Measurements from ENCODE around the gene MYL2.
"Not testable (repeated sequence)": the region's sequence is repeated elsewhere in the genome, so short reads cannot be mapped to it uniquely, and the experiment has no call there.

MYL2 gene

GRCh38 chr12:110920324-110920910 is at the start of gene MYL2:
MYL2 (minus strand) TSS chr12:110920579; CDS start chr12:110920529, 50 bp downstream.
- no peak for DNase-seq

- no peak for DNase-seq
These were observed 45.8 kb upstream of the MYL2 start for GRCh38 chr12:110966081-110966760.

- DNase-seq, result no peak
These were observed 45.2 kb upstream of the MYL2 start for GRCh38 chr12:110965574-110965973.

DNA sequence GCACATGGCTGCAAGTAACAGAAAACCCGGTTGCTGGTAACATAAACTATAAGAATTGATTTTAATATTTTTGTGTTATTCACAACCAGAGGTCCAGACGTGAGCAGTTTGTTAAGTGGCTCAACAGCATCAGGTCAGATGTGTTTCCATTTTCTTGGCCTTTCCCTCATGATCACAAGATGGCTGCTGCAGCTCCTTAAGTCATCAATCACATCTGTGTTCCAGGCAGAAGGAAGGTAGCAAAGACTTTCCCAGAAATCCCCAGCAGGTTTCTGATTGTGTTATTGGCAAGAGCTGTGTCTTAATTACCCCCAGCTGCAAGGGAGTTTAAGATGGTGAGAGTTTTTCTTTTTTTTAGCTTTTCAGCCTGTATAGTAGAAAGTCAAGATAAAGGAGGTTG is 40.4 kb upstream of the MYL2 start:
- no peak for DNase-seq

DNA sequence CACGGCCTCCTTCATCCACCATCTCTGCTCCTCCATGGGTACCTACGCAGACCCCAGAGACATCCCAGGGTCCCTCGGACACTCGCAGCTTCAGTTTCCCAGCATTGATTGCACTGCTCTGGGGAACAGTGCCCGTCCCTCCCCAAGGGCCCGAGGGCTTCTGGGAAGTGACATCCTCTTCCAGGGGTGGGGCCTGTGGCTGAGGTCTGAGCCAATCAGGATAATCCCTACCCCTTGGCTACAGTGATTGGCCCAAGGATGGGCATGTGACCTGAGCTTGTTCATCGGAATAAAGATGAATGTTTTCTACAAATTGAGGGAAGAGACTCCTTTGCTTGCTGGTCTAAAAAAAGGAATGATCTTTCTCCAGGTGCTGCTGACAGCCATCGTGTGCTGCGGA is 37.3 kb upstream of the MYL2 start:
- peak; percentile 50 for DNase-seq

DNA sequence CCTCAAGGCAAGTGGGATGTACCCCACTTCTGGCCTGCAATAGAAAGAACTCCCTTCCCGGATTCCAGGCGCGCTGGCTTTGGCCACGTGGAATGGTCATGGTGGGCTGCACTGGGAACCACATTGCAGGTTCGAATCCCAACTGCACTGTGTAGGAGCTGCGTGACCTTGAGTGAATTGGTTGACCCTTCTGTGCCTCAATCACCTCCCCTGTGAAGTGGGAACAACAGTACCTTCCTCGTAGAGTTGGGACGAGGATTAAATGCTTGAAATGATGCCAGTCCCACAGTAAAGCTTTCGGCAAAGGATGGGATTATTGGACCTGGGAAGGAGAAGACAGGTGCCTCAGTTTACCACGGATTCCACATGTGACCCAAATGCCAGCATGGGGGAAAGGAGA is 36.8 kb upstream of the MYL2 start:
- DNase-seq, result no peak

DNA sequence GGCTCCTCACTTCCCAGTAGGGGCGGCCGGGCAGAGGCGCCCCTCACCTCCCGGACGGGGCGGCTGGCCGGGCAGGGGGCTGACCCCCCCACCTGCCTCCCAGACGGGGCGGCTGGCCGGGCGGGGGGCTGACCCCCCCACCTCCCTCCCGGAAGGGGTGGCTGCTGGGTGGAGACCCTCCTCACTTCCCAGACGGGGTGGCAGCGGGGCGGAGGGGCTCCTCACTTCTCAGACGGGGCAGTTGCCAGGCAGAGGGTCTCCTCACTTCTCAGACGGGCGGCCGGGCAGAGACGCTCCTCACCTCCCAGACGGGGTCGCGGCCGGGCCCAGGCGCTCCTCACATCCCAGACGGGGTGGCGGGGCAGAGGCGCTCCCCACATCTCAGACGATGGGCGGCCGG is 30.5 kb upstream of the MYL2 start:
- not testable (repeated sequence) for DNase-seq

DNA sequence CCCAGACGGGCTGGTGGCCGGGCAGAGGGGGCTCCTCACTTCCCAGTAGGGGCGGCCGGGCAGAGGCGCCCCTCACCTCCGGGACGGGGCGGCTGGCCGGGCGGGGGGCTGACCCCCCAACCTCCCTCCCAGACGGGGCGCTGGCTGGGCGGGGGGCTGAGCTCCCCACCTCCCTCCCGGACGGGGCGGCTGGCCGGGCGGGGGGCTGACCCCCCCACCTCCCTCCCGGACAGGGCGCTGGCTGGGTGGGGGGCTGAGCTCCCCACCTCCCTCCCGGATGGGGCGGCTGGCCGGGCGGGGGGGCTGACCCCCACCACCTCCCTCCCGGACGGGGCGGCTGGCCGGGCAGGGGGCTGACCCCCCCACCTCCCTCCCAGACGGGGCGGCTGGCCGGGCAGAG is 30.1 kb upstream of the MYL2 start:
- DNase-seq, result not testable (repeated sequence)

- DNase-seq, result no peak
These were observed 27.7 kb upstream of the MYL2 start for GRCh38 chr12:110948041-110948440.

- no peak for DNase-seq
These were observed 23.0 kb upstream of the MYL2 start for GRCh38 chr12:110943373-110943772.

GRCh38 chr12:110941391-110941790 is 21.0 kb upstream of the MYL2 start:
- no peak for DNase-seq

- no peak for DNase-seq
These were observed 20.6 kb upstream of the MYL2 start for GRCh38 chr12:110940933-110941332.

- no peak for DNase-seq
These were observed 19.9 kb upstream of the MYL2 start for GRCh38 chr12:110940296-110940695.

DNA sequence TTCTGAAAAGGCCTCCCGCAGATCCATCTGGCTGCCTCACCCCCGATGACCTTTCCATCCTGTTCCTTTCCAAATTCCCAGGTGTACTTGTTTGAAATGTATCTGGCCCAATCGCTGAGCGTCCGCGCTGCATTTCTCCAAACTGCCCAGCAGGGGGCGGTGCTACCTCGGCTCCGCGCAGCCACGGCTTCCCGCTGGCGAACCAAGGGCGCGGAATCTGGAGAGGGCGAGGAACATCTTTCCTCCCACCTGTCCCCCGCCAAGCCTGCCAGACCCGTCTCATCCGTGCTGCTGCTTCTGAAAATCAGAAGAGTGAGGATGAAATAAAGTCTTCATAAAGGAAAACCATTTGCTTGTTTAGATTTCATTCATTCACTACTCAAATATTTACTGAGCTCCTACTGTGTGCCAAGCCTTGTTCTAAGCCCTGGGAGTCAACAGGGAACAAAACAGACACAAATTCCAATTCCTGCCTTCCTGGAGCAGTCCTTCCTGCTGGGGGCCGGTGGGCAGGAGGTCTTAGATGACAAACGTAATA is 16.8 kb upstream of the MYL2 start:
- DNase-seq, result no peak

DNA sequence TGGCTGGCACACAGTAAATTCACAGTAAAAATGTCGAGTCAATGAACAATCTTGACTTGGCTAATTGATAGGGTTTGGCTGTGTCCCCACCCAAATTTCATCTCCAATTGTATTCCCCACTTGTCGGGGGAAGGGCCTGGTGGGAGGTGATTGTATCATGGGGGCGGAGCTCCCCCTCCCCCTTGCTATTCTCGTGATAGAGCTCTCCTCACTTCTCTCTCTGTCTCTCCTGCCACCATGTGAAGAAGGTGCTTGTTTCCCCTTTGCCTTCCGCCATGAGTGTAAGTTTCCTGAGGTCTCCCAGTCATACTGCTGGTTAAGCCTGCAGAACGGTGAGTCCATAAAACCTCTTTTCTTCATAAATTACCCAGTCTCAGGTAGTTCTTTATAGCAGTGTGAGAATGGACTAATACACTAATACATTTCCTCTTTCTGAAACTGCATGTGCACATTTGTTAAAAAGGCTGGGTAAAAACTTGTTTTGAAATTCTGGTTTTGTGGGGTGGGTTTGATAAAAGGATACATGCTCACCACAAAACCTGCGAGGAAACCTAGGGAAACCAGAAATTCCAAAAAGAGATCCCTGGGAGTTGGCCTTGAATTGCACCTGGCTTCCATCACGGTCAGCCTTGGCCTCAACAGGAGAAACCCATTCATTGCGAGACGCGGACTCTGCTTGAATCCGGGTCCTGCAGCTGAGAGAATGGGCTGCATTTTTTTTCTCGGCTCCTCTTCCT is 16.2 kb upstream of the MYL2 start:
- no peak for DNase-seq

DNA sequence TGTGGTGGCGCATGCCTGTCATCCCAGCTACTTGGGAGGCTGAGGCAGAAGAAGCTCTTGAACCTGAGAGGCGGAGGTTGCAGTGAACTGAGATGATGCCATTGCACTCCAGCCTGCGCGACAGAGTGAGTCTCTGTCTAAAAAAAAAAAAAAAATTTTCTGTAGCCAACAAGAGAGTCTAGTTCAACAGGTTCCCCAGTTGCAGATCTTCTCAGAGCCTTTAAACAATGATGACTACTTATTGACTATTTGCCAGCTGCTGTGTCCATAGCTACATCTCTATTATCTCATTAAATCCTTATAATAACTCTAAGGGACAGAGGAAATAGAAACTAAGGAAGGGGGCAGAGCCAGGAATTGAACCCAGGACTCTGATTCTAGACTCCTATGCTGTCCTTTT is 15.2 kb upstream of the MYL2 start:
- DNase-seq, result no peak

DNA sequence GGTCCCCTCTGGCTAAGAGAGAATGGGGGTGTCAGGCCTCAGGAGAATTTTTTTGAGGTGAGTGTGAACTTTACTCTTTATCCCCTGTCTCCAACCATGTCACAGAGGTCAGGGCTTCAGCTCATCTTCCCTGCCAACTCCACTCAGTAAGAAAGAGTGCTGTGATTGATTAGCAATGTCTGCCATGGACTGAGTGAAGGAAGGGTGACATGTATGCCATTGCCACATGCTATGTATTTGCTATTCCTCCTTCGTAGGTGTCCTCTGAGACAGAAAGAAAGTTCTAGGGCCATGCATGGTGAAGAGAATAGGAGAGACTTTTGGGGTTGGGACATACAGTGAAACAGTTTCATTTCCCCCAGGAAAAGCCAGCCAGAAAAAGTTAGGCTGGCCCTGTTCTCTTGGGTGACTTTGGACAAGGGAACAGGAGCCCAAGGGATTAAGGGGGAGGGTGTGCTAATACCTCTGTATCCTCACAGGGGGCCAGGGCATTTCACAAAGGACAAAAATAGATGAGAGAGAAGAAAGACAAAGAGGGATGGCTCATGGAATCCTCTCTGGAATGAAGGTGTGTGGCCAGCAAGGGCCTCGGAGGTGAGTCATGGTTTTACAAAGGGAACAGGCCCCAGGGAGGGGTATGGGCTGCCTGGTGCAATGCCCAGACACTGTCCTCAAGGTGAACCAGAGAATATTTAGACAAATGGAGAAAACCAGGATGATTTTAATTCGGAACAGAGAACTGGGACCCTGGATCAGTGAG is 13.9 kb upstream of the MYL2 start:
- no peak for DNase-seq

DNA sequence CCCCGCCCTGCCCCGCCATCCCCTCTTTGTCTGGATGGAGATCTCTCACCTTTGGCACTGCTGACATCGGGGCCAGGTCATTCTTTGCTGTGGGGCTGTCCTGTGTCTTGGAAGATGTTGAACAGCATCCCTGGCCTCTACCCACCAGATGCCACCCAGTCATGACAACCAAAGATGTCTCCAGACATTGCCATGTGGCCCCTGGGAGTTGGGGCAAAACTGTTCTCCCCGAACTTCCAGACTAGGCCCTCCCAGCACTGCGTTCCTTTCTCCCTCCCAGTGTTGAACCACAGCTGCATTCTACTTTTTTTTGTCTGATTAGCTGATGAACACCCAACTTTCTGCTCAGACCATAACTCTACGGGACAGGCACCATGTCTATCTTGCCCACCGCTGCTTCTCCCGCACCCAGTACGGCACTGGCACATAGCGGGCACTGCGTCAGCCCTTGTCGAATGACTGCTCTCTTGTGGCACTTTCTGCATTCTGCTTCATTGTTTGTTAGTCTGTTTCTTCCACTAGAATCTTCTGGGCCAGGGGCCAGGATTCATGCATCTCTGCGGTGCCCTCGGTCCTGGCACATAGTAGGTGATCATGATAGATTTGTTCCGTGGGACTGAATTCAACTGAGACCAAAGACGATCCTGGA is 13.1 kb upstream of the MYL2 start:
- DNase-seq, result no peak

DNA sequence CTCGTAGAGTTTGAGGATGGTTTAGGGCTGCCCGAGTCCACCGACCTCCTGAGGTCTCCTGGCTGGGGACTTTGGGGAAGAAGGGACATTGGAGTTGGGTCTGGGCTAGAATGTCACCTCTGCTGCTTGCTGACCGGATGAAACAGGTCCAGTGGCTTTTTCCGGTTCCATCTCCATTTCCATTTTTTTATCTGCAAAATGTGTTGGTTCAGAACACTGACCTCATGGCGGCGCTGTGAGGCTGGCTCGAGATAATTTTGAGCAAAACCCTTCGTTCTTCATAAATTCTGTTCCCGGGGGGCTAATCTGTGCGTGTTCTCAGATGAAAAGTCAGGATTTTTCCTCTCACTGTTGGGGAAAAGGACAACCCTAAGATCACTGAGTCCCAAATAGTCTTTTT is 11.7 kb upstream of the MYL2 start:
- DNase-seq, result no peak

DNA sequence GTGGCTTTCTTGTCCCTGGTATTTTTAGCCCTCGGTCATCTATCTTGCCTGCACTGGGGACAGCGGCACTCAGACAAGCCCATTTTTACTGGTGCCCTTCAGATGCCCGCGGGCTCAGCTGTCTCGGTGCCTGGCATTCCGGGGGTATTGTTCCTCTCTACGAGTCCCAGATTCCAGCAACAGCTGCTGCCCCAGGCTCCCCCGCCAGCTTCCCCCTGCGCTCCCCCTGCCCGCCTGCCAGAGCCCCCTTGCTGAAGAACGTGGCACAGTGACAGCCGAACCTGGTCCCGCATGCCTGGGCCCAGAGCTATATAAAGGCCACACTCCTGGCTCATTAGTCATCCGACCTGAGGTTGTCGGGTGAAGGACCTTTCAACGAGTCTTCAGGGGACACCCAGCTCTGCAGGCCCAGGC is 10.9 kb upstream of the MYL2 start:
- no peak for DNase-seq

DNA sequence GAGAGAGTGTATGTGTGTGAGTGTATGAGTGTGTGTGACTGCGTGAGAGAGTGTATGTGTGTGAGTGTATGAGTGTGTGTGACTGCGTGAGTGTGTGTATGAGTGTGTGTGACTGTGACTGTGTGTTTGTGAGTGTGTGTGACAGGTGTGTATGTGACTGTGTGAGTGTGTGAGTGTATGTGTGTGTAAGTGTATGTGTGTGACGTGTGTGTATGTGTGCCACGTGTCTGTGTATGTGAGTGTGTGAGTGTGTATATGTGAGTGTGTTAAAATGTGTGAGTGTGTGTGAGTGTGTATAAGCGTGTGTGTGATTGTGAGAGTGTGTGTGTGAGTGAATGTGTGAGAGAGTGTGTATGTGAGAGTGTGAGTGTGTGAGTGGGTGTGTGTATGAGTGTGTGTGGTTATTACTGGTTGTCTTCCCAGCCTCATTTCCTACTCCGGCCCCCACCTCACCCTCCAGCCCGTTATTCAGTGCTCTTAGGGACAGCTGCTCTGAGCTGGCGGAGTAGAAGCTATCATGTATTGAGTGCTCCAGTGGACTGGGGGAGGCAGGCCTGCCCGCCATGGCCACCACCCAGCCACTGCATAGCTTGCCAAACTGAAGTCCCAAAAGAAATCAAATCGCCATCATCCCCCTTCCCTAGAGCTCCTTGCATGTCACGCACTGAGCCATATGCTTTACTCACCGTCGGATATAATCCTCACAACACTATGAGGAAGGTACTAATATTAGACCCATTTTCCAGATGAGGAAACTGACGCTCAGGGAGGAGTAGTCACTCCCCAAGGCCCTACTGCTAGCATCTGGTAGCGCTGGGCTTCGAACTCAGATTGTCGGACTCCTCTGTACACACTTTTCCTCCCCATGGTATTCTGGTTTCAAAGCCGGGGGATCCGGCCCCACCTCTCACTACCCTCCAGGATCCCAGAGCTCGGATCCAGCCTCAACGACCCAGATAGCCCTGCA is 10.3 kb upstream of the MYL2 start:
- no peak for DNase-seq

GRCh38 chr12:110929818-110930217 is 9.4 kb upstream of the MYL2 start:
- no peak for DNase-seq
